Astrocyte (in vitro differentiated cells and primary cell): ENCODE results near the gene JOSD1.

Experiments used
- EZH2 ChIP-seq: IDR thresholded peaks from 2 replicates; pipeline ENCODE4 v1.6.1; 2012; ENCODE audit warnings: mild to moderate bottlenecking, low read length, inconsistent platforms; ENCODE audit not compliant: insufficient read depth
- TF ChIP-seq, protein P1 (sequence below): IDR thresholded peaks from 2 replicates; pipeline ENCODE4 v1.5.1; 2011; ENCODE audit warnings: low read depth, mild to moderate bottlenecking, inconsistent platforms, low read length, moderate library complexity; ENCODE audit not compliant: insufficient read depth

DNA sequence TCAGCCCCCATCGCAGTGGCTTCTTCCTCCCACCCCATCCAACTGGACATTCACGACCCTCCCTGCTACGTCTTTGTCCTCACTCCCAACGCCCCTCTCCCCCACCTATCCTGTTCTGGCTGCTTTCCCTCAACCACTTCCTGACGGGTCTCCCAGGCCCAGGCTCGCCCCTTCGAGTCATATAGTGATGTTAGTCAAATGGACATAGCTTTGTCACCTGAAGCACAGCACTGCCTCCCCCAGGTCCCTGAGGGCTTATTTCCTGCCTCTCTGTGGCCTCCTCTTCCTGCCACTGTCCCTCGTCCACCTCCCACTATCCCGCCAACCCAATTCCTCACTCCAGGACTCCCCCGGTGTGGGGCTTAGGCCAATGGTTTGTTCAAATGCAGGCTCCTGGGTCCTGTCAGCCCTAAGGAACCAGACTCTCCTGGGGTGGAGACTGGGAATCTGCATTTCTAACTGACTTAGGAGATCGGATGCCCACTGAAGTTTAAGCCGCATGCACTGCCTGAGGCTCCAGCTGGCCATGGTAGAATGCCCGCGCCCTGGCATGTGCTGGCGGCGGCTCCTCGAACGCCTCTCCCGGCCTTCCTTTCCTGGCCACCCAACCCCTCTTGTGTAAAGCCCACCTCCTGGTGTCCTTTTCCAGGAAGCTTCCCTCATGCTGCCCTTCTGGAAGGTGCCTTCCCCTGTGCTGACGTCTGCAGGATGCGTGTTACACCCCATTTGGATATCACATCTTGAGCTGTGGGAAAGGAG is 36.7 kb upstream of the JOSD1 start:
- TF ChIP-seq, protein P1, sequence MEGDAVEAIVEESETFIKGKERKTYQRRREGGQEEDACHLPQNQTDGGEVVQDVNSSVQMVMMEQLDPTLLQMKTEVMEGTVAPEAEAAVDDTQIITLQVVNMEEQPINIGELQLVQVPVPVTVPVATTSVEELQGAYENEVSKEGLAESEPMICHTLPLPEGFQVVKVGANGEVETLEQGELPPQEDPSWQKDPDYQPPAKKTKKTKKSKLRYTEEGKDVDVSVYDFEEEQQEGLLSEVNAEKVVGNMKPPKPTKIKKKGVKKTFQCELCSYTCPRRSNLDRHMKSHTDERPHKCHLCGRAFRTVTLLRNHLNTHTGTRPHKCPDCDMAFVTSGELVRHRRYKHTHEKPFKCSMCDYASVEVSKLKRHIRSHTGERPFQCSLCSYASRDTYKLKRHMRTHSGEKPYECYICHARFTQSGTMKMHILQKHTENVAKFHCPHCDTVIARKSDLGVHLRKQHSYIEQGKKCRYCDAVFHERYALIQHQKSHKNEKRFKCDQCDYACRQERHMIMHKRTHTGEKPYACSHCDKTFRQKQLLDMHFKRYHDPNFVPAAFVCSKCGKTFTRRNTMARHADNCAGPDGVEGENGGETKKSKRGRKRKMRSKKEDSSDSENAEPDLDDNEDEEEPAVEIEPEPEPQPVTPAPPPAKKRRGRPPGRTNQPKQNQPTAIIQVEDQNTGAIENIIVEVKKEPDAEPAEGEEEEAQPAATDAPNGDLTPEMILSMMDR, result no peak
- no peak for TF ChIP-seq EZH2
